Measurements from ENCODE around the gene CD163.

Gene CD163

GRCh38 chr12:7431993-7432685 is 71.4 kb downstream of the CD163 start:
- TF ChIP-seq CTCF (IDR thresholded peaks at IDR 0.05; ENCODE audit: low read depth, low read length, missing control alignments), result no peak
- DNase-seq (ENCODE audit: low read depth), result no peak
- in situ Hi-C loops (cut with HindIII; ENCODE audit: low sequenced_read_pairs), result no loop called here
- H3K4me3 ChIP-seq (ENCODE audit: low read depth, low read length), result no peak overlapping the region
